GM12892 (cell line): Measurements from ENCODE around the gene KIAA1217.

Experiments used
- POLR2A ChIP-seq: IDR thresholded peaks from 2 replicates; pipeline ENCODE4 v1.6.1; 2011; ENCODE audit warnings: low read depth, low read length, control low read depth
- TAF1 ChIP-seq: IDR thresholded peaks from 2 replicates; pipeline ENCODE4 v1.6.1; 2011; ENCODE audit warnings: low read depth, mild to moderate bottlenecking, control low read depth, low read length, borderline replicate concordance

GRCh38 chr10:24462889-24463552, 254.1 kb downstream of the KIAA1217 start:
- no peak for TF ChIP-seq POLR2A
- TF ChIP-seq TAF1: no peak
